SK-MEL-5 (cell line): Measurements from ENCODE around the gene SDCCAG8. TPM values are rescaled to one million over a fixed set of nuclear protein-coding genes. Genes with fewer than 3 reads are reported as not detected.

Experiments used
- small RNA-seq, 2 experiments: library from RNA; depleted of rRNA; stranded (forward); fragments of <200 nt; gene quantifications; one replicate each; pipeline ENCODE3, GENCODE V24; 2014
- total RNA-seq: library from RNA; depleted of rRNA; stranded (reverse); fragments of >200 nt; shearing (Covaris generic); gene quantifications from 2 replicates; pipeline ENCODE4 v1.2.3, GENCODE V29; 2014; rRNA removed

Gene SDCCAG8
- total RNA-seq, 1 experiment from 2014 or later, result 30.4 TPM

Small RNAs within 50 kb of the gene (small RNA-seq; reads per million reads assigned to genes)
- gene MIR4677, result 0.02 to 8.3 reads per million in 2 experiments

Other genes starting within 250 kb of the SDCCAG8 start
- 101 and 107 TPM in 2 replicates for gene CEP170, start 760 bp upstream of the SDCCAG8 start, total RNA-seq